Skin epidermis (tissue), 12 donors: ENCODE results near the gene AGAP1.

Experiments
- H3K27ac ChIP-seq, 21 experiments: fragments of 200-600 bp; sonication (generic) in 11 of 21; one replicate each; pipeline ENCODE4 v1.5.0; 2020; ENCODE audit warnings: mild to moderate bottlenecking in 3 of 21, inconsistent platforms in 2 of 21, moderate library complexity in 2 of 21
- H3K4me3 ChIP-seq, 7 experiments: fragments of 200-600 bp; sonication (generic) in 2 of 7; one replicate each; pipeline ENCODE4 v1.5.0; 2020; ENCODE audit warnings: inconsistent platforms in 2 of 7, mild to moderate bottlenecking in 2 of 7, moderate library complexity in 1 of 7

Gene AGAP1

DNA sequence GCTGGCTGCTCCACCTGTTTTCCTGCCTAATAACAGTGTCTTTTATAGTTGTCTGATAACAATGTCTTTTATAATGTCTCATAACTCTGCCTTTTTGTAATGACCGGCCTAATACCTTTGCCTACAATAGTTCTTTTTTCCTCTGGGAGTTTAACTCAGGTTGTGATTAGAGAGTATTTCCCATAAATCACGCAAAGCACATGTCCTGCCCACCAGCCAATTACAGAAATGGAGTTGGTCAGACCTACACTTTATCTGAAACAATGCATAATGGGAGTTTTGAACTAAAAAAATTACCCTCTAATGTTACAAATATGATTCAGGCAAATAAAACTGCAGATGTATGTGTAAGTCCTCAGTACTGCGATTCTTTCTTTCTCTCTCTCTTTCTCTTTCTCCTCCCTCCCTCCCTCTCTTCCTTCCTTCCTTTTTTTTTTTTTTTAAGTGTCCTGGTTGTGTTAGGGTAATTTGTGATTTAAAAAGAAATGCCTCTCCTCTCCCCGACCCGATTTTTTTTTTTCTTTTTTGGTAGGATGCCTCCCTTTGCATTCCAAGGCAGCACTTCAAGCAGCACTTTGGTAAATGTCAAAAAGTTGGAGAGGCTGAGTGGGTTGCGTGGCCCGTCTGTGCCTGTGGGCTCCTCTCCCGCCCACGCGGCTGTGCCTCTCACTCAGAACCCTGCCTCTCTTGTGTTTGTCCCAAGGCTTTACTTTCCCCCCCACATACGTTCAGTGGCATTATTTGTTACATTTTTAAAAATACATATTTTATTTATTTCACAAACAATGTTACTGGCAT is 147.3 kb downstream of the AGAP1 start:
- Histone ChIP-seq H3K27ac (peak overlapping the region in 8 of 21 experiments; percentile 30 to 76 (median 46)), H3K4me3 (no peak overlapping the region)

DNA sequence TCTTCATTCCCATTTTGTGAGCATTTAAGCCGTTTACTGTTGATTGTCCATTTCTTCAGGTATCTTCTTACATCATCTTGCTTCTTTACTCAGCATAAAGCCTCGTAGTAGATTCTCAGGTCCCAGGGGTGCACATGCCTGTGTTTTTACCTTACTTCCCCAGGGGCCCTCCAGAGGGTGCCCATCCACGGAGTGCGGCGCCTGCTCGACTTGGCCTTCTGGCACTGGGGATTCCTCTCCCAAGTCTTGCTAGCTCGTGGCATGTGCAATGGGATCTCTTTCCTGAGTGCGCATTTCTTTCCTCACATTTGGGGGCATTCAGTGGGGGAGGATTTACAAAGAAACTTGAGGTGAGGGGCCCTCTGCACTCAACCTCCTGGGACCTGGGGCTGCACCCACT is 148.1 kb downstream of the AGAP1 start:
- no peak overlapping the region for H3K4me3 ChIP-seq
- H3K27ac ChIP-seq: peak overlapping the region in 4 of 21 experiments; percentile 7 to 65 (median 22)

DNA sequence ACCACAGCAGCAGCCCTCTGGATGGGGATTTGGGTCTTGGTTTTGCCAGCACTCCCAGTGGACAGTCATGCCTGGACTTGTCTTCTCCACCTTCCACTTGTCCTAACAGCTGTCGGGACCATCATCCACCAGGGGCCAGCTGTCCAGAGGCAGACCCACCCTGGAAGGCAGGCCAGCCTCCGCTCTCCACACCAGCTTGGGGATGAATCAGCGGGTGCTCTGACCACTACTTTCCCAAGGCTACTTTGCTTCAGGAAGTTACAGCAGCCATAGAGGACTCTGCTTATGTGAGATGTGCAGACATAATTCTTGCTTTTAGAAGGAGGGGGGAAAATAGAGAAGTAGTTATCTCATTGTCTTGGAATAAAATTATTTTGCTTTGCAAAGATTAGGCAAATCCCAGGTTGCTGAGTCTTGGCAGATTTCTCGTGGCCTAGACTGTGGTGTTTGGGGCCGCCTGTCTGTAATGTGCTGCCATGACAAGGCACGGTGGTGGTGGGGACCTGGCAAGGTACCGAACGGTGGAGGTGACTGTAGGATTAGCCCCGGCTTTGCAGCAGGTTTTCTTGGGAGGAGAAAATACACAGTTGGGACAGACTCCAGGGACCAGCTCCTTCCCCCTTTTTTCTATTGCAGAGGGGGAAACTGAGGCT is 148.7 kb downstream of the AGAP1 start:
- H3K4me3 ChIP-seq: no peak overlapping the region
- peak overlapping the region in 3 of 21 experiments; percentile 7 to 65 (median 13) for H3K27ac ChIP-seq

DNA sequence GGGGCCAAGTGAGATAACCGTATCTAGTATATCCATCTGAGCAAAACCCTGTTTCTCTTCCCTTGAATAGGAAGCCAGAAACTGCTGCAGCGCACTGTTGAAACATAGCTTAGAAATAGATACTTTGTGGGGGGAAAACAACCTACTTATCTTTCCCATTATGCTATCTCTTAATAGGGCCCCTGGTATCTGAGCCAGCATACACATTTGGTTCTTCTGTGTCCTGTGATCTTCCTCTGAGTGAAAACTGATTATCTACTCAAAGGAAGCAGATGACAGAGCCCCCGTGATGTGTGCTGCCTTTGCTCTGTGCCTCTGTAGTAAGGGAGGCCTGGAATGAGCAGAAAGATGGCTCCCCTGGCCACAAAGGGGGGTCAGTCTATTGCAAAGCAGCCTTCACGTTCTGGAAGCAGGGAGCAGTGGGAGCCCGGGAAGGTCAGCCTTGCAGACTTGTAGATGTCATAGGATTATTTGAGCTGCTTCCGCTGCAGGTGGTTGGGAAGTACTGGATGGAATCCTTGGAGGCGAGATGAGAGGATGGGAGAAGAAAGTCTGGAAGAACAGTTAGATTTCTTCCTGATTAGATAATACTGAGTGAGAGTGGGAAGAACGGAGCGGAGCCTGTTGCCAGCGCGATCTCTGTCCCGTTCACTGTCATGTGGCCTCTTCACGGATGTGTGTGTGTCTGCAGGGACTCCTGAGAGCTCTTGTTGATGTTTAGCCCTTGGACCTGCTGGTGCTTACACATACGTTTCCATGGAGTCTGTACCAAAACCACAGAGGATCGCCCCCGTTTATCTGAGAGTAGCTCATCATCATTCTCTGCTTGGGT is 150.1 kb downstream of the AGAP1 start:
- peak overlapping the region in 1 of 21 experiments; percentile 44 for H3K27ac ChIP-seq
- no peak overlapping the region for H3K4me3 ChIP-seq

DNA sequence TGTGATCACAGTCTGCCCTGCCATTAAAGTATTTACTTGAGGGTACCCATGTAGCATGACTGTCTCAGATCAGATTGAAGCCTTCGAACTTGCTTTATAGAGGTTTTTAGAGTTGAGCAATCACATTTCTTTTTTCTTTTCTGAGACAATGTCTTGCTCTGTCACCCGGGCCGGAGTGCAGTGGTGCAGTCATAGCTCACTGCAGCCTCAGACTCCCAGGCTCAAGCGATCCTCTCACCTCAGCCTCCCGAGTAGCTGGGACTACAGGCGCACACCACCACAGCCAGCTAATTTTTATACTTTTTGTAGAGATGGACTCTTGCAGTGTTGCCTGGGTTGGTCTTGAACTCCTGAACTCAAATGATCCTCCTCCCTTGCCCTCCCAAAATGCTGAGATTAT is 153.4 kb downstream of the AGAP1 start:
- H3K27ac ChIP-seq: no peak overlapping the region
- no peak overlapping the region for H3K4me3 ChIP-seq

DNA sequence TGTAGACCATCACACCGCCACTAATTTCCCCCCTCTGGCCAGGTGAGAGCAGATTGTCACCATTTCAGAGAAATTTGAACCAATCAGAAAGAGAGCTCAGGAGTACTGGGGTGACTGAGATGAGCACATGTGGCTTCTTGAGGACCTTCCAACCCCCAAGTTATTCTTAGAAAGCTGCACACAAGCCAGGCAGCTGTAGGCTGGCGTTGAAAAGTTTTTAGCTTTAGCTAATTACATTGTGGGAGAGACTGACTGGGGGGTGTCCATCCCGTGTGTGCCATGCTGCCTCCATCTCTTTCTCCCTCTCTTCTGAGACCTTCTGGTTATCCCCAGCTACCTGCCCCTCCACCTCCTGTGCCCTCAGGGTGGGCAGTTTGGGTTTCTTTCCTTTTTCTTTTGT is 154.0 kb downstream of the AGAP1 start:
- no peak overlapping the region for H3K27ac ChIP-seq
- no peak overlapping the region for H3K4me3 ChIP-seq

DNA sequence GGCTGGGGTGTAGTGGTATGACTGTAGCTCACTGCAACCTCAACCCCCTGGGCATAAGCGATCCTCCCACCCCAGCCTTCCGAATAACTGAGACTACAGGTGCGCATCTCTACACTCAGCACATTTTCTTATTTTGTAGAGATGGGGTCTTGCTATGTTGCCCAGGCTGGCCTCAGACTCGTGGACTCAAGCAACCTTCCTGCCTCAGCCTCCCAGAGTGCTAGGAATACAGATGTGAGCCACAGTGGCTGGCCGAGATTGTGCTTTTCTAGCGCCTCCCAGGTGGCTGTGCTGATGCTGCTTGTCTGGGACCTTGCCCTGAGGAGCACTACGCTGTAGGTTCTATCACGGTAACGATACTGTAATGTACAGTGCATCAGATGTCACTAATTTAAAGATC is 155.6 kb downstream of the AGAP1 start:
- Histone ChIP-seq H3K4me3 (no peak overlapping the region), H3K27ac (no peak overlapping the region)

DNA sequence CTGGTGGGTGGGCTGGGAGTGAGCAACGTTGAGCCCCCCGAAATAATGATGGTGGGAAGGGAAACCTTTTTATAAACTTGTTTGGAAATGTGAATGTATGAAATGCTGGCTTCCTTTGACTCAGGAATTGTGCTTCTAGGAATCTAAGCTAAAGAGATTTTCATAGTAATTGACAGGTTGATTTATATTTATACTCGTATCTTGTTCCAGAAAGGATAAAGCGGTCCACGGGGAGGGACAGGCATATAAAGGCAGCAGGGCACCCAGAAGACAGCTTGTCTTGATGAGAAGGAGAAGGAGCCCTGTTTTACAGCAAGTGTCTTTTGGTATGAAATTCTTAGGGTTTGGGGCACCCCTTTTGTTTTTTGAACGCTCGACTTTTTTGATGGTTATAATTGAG is 157.8 kb downstream of the AGAP1 start:
- H3K4me3 ChIP-seq: no peak overlapping the region
- no peak overlapping the region for H3K27ac ChIP-seq

DNA sequence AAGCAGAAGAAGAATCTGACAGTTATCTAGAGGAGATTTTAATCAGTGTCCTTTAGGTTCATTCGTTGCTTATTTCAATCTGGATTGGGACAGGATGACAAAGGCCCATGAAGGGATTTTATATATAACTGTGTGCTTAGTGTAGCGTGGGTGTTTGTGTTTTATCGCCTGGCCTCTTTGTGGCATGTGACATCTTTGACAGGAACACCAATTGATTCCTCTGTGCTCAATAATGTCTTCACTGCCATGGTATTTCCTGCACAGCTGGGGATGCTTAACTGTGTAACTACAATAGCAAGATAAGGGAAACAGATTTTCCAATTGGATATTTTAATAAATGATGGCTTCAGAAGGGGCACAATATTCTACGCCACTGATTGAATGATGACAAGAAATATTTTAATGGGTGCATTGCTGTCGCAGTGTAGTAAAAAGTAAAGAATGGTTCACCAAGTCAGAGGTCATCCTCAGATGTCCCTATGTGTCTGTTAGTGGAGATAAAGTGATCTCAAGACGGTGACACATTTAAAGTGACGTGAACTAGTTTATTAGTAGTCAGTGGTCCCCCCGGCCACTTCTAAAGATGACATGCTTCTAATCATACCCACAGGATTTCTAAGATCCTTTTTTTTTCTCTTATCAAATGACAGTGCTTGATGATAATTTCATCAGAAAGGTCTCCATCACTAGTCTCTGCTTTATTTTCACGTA is 160.4 kb downstream of the AGAP1 start:
- H3K4me3 ChIP-seq: no peak overlapping the region
- H3K27ac ChIP-seq: peak overlapping the region in 1 of 21 experiments; percentile 36

DNA sequence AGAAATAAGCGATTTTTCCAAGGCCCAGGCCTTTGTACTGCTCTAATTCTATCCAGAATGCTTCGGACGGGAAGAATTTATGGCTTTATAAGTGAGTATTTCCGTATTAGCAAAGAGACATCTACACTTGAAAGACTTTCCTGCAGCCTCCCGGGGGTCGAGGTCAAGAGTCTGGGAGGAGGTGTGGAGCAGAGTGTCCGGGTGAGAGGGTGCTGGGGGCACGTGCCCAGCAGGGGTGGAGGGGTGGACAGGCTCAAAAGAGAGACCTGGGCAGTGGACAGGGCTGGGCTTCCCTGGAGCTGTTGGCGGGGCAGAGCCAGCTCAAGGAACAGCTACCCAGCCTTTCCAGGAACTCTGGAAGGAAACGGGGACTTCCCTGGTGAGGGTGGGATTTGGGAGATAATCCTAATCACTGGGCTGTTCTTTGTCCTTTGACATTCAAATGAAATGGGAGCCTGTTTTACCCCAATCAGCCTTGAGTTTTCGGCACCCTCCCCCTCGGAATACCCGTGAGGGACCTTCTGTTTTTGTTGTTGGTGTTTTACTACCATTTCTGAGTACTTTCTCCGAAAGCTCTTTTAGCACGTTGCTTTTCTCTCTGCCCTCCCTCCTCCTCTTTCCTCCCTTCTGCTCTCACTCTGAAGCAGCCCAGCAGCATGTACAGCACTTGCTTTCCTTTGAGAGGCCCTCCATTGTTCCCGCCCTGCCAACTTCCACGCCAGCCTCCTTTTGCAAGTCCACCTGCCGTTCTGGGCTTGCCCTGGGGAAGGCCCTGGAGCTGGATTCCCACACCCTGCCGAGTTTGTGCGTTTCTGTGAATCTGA is 164.7 kb downstream of the AGAP1 start:
- Histone ChIP-seq H3K27ac (peak overlapping the region in 3 of 21 experiments; percentile 22 to 35 (median 34)), H3K4me3 (no peak overlapping the region)

DNA sequence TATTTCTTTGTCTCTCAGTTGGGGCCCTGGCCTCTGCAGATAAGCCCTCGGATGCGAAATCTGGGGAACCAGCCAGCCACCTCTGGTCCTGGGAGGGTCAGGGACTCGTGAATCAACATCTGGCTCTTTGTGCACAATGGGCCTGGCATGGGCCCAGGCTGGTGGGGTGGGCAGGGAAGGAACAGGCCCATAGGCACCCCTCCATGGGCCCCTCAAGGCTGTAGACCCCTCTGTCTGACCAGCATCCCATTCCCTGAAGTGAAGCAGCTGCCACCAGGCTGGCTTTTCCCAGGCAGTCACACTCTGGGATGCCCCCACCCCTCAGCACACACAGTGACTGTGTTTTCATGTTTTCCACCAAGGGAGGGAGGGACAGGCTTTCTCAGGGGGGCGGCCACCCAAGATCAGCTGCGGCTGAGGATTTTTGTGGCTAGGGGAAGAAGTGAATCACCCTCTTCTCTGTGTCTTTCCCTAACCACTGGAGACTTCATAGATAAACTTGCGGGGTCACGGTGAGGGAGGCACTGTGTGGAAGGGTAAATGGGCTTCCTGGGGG is 166.0 kb downstream of the AGAP1 start:
- Histone ChIP-seq H3K4me3 (no peak overlapping the region), H3K27ac (peak overlapping the region in 3 of 21 experiments; percentile 34 to 45 (median 45))

DNA sequence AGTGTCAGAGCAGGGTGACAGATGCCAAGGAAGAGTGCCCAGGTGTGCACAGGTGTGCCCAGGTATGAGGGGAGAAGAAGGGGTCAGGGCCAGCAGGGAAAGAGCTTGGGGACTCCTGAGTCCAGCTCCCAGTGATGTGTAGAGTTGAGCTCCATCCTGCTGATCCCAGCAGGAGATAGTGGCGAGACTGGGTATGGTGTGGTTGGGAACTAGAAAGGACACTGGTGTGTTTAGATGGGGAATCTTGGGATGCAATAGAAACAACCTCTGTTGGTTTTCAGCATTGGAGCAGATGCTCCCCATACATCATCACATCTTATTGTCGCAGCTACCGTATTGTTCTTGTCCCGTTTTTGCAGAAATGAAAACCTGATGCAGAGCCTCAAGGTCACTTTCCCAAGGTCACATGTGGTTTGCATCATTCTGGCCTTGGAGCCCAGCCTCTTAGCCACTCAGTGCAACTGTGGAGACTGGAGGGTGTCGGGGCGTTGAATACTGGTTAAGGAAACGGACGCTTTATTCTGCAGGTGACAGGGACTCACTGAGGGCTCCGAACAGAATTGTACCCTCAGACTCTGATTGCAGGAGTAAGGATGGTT is 166.7 kb downstream of the AGAP1 start:
- peak overlapping the region in 1 of 21 experiments; percentile 45 for H3K27ac ChIP-seq
- H3K4me3 ChIP-seq: no peak overlapping the region

DNA sequence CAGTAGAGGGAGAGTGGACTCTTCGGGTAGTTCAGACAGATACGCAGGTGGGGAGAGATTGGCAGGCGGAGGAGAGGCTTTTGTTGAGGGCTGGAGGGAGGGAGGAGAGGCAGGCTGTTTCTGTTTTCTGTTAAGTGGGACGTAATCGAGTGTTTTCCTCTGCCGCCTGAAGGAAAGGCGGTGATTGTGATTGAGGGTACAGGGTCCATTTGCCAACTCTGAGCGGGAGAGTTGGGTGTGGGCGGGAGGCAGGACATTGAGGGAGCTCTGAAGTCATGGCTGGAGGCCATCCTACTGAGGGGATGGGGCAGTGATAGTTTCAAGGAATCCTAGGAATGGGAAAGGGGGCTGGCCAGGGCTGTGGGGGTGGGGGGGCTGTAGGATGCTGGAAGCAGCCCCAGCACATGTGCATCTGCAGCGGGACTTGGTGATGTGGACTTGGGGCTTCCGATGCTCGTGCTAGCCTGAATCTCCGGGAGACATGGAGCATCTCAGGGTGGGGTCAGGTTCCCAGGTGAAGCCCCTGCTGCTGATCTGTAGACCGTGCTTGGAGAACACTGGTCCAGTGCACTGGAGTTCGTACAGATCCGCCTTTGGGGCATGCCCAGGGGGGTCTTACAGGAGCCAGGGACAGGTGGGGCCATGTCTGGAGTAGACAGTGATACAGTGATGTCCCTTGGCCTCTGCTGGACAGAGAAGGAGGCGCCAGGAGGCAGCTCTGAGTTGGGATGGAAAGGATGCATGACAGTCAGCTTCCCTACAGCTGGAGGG is 167.5 kb downstream of the AGAP1 start:
- H3K27ac ChIP-seq: peak overlapping the region in 1 of 21 experiments; percentile 26
- H3K4me3 ChIP-seq: no peak overlapping the region

DNA sequence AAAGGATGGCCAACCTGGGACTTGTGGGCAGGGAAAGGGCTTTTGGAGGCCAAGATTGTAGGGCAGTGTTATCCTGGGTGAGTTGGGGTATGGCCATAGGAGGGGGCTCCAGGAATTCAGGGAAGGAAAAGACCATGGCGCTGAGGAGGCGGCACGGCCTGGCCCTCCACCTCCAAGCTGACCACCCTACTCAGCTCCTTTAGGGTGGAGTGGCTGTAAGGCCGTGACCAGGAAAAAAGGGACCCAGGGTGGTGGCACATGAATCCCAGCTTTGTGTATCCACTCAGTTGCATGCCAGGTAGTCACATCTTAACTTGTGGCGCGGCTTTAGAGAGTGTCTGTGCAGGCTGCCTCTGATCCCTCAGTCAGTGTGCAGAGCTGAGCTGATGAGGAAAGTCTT is 168.1 kb downstream of the AGAP1 start:
- Histone ChIP-seq H3K4me3 (no peak overlapping the region), H3K27ac (no peak overlapping the region)

DNA sequence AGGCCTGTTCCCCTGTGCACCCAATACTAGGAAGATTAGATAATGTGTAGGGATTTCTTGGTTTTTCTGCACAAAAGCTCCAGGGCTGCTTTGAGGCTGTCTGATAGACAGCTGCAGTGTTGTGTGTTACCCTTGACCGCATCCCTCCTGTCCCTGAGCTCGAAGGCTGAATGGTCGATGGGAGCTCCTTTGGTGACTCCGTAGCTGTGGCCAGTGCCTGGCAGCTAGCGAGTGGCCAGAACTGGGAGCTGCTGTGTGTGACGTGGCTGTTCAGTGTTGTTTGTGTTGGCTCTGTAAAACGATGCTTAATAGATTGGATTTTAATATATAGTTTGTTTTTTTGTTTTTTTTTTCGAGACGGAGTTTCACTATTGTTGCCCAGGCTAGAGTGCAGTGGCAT is 170.0 kb downstream of the AGAP1 start:
- Histone ChIP-seq H3K4me3 (no peak overlapping the region), H3K27ac (no peak overlapping the region)

DNA sequence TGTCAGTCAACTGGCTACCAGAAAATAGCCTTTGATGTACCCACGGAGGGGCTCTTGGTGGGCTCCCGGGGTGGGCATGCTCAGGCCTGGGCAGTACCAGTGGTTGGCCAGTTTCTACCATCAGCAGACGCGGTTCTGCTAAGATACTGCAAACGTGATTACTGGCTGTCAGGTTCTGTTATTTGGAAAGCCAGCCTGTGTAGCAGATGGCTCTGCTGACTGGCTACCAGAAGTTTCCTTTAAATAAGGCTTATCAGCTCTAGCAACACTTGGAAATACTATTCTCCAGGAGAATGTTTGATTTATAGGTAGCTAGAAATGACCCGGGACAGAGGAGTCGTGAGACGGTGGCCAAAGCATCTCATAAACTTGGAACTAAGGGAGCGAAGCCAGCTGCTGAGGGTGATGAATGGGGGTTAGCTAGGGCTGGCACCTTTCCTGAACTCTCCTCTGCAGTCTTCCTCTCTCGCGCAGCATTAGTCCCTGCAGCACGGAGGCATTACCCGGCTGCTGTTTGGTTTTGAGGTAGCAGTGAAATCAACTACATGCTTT is 171.9 kb downstream of the AGAP1 start:
- Histone ChIP-seq H3K4me3 (peak overlapping the region in 1 of 7 experiments; percentile 28), H3K27ac (no peak overlapping the region)

DNA sequence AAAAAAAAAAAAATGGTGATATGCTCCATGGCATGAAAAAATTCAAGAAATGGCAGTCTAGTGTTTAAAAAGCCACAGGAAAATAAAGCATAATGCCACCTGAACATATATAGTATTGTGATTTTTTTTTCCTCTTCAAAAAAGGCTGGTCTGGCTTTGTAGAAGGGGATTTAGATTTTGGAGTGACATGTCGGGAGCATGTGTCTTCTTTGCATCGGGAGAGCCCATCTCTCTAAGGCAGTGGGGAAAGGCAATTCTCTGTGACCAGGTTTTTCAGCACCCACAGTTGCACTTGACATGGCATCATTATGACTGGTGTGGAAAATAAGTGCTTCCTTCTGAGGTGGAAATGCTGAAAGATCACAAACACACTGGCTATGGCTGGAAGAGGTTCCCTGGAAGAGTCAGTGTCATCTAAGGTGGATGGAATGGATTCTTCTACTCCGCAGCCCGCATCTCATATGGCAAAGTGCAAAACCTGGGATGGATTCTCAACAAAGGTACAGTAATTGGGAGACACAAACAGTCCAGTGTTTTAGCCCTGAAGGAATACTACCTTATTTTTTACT is 172.5 kb downstream of the AGAP1 start:
- Histone ChIP-seq H3K4me3 (peak overlapping the region in 1 of 7 experiments; percentile 28), H3K27ac (peak overlapping the region in 1 of 21 experiments; percentile 23)
